HCT116 (cell line): ENCODE results near the gene EGLN3. TPM values are rescaled to one million over a fixed set of nuclear protein-coding genes. Genes with fewer than 3 reads are reported as not detected.

ENCODE experiments used
- ATAC-seq: fragments of 200-7000 bp; cut with Tn5 transposase; 2 replicates; pipeline ENCODE4 v1.9.1; 2020; ENCODE audit warnings: mild to moderate bottlenecking, moderate library complexity
- BruUV-seq: library from RNA; stranded (reverse); fragments of 400-500 nt; replicated peaks from 2 replicates; lab custom pipeline; 2021; lab: Mats Ljungman, UMichigan
- CTCF ChIA-PET: fragments of 300-600 bp; sonication (Branson Sonifier 250); formaldehyde crosslinking; loops from one replicate; lab custom pipeline; 2021; ENCODE audit warnings: antibody characterized with exemption; lab: Charles Lee
- POLR2A ChIA-PET: fragments of 300-600, 350-600 bp; sonication (Branson Sonifier 250); formaldehyde crosslinking; loops from one replicate; lab custom pipeline; 2021; ENCODE audit warnings: antibody characterized with exemption; lab: Charles Lee
- RAD21 ChIA-PET, 2 experiments: fragments of 300-600 bp; sonication (Branson Sonifier 250); formaldehyde crosslinking; loops; one replicate each; lab custom pipeline; 2023; ENCODE audit warnings: low total read pairs in 2 of 2; ENCODE audit not compliant: uncharacterized antibody in 2 of 2, unreplicated experiment in 2 of 2, low non-redundant PET in 1 of 2; lab: Charles Lee
- DNase-seq: peaks from one replicate; pipeline ENCODE4 v3.0.0-alpha.2; 2010; ENCODE audit warnings: low read depth, low spot score
- H2AFZ ChIP-seq: fragments of 200-600 bp; shearing (Covaris generic), sonication (generic); 2 replicates; pipeline ENCODE4 v1.6.1; 2017; ENCODE audit warnings: low read depth, mixed run types, mixed read lengths, antibody characterized with exemption, low read length; ENCODE audit not compliant: poor library complexity, severe bottlenecking
- H3K27ac ChIP-seq: 2 replicates; pipeline ENCODE4 v1.5.1; 2012; ENCODE audit warnings: low read depth, low read length
- H3K27me3 ChIP-seq: fragments of 200-600 bp; sonication (generic); 2 replicates; pipeline ENCODE4 v1.6.1; 2016; ENCODE audit warnings: mixed run types, low read length, mixed read lengths; ENCODE audit not compliant: insufficient read depth
- H3K36me3 ChIP-seq, 2 experiments: fragments of 200-500 bp in 1 of 2; fragments of 200-600 bp in 1 of 2; sonication (Bioruptor generic) in 1 of 2; sonication (generic) in 1 of 2; 2 replicates each; pipeline versions ENCODE4 v1.5.1 to v1.6.1; 2014 to 2016; ENCODE audit warnings: low read length in 2 of 2, inconsistent platforms in 1 of 2, mixed read lengths in 1 of 2, mixed run types in 1 of 2; ENCODE audit not compliant: insufficient read depth in 2 of 2, control insufficient read depth in 1 of 2
- H3K4me1 ChIP-seq, 2 experiments: fragments of 200-600 bp in 1 of 2; sonication (generic) in 1 of 2; 2 replicates each; pipeline versions ENCODE4 v1.5.1 to v1.6.1; 2012 to 2017; ENCODE audit warnings: low read length in 2 of 2, inconsistent platforms in 1 of 2, mild to moderate bottlenecking in 1 of 2, mixed read lengths in 1 of 2, mixed run types in 1 of 2, moderate library complexity in 1 of 2; ENCODE audit not compliant: insufficient read depth in 2 of 2, control insufficient read depth in 1 of 2
- H3K4me2 ChIP-seq: fragments of 200-600 bp; sonication (generic); 2 replicates; pipeline ENCODE4 v1.6.1; 2017; ENCODE audit warnings: mixed run types, low read length, mixed read lengths
- H3K4me3 ChIP-seq, 2 experiments: fragments of 200-600 bp in 1 of 2; sonication (generic) in 1 of 2; replicated peaks in 1 of 2; 2 replicates each; pipeline ENCODE4 v1.5.1; 2011 to 2016; ENCODE audit warnings: low read length in 2 of 2, control low read depth in 1 of 2, low read depth in 1 of 2, mild to moderate bottlenecking in 1 of 2, mixed read lengths in 1 of 2, mixed run types in 1 of 2
- H3K79me2 ChIP-seq: fragments of 200-600 bp; sonication (generic); 2 replicates; pipeline ENCODE4 v1.6.1; 2017; ENCODE audit warnings: mild to moderate bottlenecking, mixed run types, low read length, moderate library complexity, mixed read lengths; ENCODE audit not compliant: insufficient read depth
- H3K9ac ChIP-seq: fragments of 200-600 bp; sonication (generic); 2 replicates; pipeline ENCODE4 v1.6.1; 2016; ENCODE audit warnings: low read length, mixed read lengths
- H3K9me2 ChIP-seq: fragments of 200-600 bp; sonication (generic), shearing (Covaris generic); 2 replicates; pipeline ENCODE4 v1.6.1; 2017; ENCODE audit warnings: mixed run types, mild to moderate bottlenecking, moderate library complexity; ENCODE audit not compliant: insufficient read depth
- H3K9me3 ChIP-seq, 2 experiments: fragments of 200-500 bp in 1 of 2; fragments of 200-600 bp in 1 of 2; sonication (Bioruptor generic) in 1 of 2; sonication (generic) in 1 of 2; 2 replicates each; pipeline ENCODE4 v1.6.1; 2014 to 2017; ENCODE audit warnings: low read length in 2 of 2, mixed read lengths in 2 of 2, inconsistent platforms in 1 of 2, low read depth in 1 of 2, mild to moderate bottlenecking in 1 of 2, mixed run types in 1 of 2, moderate library complexity in 1 of 2; ENCODE audit not compliant: control insufficient read depth in 1 of 2, insufficient read depth in 1 of 2
- H4K20me1 ChIP-seq: fragments of 200-600 bp; sonication (generic), shearing (Covaris generic); 2 replicates; pipeline ENCODE4 v1.6.1; 2017; ENCODE audit warnings: mixed run types, mild to moderate bottlenecking, moderate library complexity; ENCODE audit not compliant: insufficient read depth
- CBX3 ChIP-seq: IDR thresholded peaks from 2 replicates; pipeline ENCODE4 v1.6.1; 2012; ENCODE audit warnings: low read depth
- CEBPB ChIP-seq: IDR thresholded peaks from 2 replicates; pipeline ENCODE4 v1.6.1; 2012; ENCODE audit warnings: low read depth
- EGR1 ChIP-seq: IDR thresholded peaks from 2 replicates; pipeline ENCODE4 v1.6.1; 2012; ENCODE audit warnings: low read depth
- ELF1 ChIP-seq: IDR thresholded peaks from 2 replicates; pipeline ENCODE4 v1.6.1; 2012; ENCODE audit warnings: low read depth, borderline replicate concordance
- EZH2 ChIP-seq: fragments of 200-600 bp; sonication (generic); IDR thresholded peaks from 2 replicates; pipeline ENCODE4 v1.6.1; 2017; ENCODE audit warnings: antibody characterized with exemption, mixed run types
- EZH2phosphoT487 ChIP-seq: fragments of 200-600 bp; IDR thresholded peaks from 2 replicates; pipeline ENCODE4 v1.6.1; 2018; ENCODE audit warnings: antibody characterized with exemption, borderline replicate concordance
- FOSL1 ChIP-seq: IDR thresholded peaks from 2 replicates; pipeline ENCODE4 v1.6.1; 2012; ENCODE audit warnings: low read depth
- POLR2A ChIP-seq: IDR thresholded peaks from 2 replicates; pipeline ENCODE4 v1.7.0; 2011; ENCODE audit warnings: borderline replicate concordance; ENCODE audit not compliant: insufficient read depth, insufficient read length; ENCODE audit errors: extremely low read depth
- POLR2AphosphoS5 ChIP-seq: IDR thresholded peaks from 2 replicates; pipeline ENCODE4 v1.6.1; 2011; ENCODE audit warnings: mild to moderate bottlenecking, low read depth, low read length, moderate library complexity
- RAD21 ChIP-seq: IDR thresholded peaks from 2 replicates; pipeline ENCODE4 v1.6.1; 2012; ENCODE audit warnings: low read depth, mild to moderate bottlenecking
- SIN3A ChIP-seq: IDR thresholded peaks from 2 replicates; pipeline ENCODE4 v1.6.1; 2012; ENCODE audit warnings: low read depth
- SRF ChIP-seq: IDR thresholded peaks from 2 replicates; pipeline ENCODE4 v1.6.1; 2012; ENCODE audit warnings: low read depth
- ZFX ChIP-seq: fragments of 450-650 bp; IDR thresholded peaks from 2 replicates; pipeline ENCODE4 v1.6.1; 2017
- ZNF274 ChIP-seq: fragments of 200-500 bp; sonication (Bioruptor generic); IDR thresholded peaks from 2 replicates; pipeline ENCODE4 v1.6.1; 2014; ENCODE audit warnings: mild to moderate bottlenecking, low read depth, low read length, inconsistent platforms
- intact Hi-C: fragments of 100-400 bp; cut with micrococcal nuclease; formaldehyde crosslinking; loops from 2 replicates; pipeline ENCODE4 v1.10.0; 2022
- total RNA-seq: library from RNA; stranded (reverse); gene quantifications from one replicate; pipeline ENCODE4 v1.2.1, GENCODE V29; 2021; ENCODE audit not compliant: unreplicated experiment
- TF ChIP-seq, protein P1 (sequence below): IDR thresholded peaks from 2 replicates; pipeline ENCODE4 v1.6.1; 2011; ENCODE audit warnings: mild to moderate bottlenecking, low read length, moderate library complexity; ENCODE audit not compliant: insufficient replicate concordance; ENCODE audit errors: extremely low read depth
- TF ChIP-seq, protein P2 (sequence below): IDR thresholded peaks from 2 replicates; pipeline ENCODE4 v1.6.1; 2012; ENCODE audit warnings: low read depth

Gene EGLN3
- total RNA-seq, 1 experiment from 2014 or later, result 13.6 TPM

DNA sequence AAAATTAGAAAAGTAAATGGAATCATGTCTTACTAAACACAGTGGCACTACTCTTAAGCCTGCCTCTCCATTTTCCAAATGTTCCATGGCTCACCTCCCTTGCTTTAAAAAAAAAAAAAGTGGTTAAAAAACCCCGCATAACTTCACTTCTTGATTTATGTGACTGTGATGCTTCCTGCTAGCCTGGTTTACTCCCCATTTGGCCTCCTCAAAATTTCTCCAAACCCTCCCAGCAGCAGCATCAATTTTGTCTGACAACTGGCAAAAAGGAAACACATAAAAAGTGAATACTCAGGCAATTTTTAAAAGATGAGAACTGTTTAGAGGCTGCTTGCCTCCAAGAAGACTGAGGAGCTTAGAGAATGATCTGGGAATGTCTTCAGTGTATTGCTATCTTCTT lies 17.8 kb upstream of the EGLN3 start:
- Histone ChIP-seq H4K20me1 (no peaks in the 10 kb centered on the region), H3K9me2 (no peaks in the 10 kb centered on the region), H3K9me3 (no peaks in the 10 kb centered on the region), H3K9ac (no peak overlapping the region), H3K4me1 (no peaks in the 10 kb centered on the region), H3K79me2 (no peaks in the 10 kb centered on the region), H2AFZ (no peak overlapping the region), H3K36me3 (no peaks in the 10 kb centered on the region), H3K27ac (no peak overlapping the region), H3K27me3 (no peaks in the 10 kb centered on the region), H3K4me3 (no peak overlapping the region), H3K4me2 (no peak overlapping the region)
- ChIA-PET POLR2A (no interaction called here), RAD21 (no interaction called here), CTCF (no interaction called here)
- intact Hi-C loops, result no loop called here
- ATAC-seq (no peak), DNase-seq (no peak)
- no TSS peak for BruUV-seq
- TF ChIP-seq POLR2AphosphoS5, result no peak
- TF ChIP-seq ZFX, result no peak
- TF ChIP-seq ZNF274, result no peak
- TF ChIP-seq FOSL1, result no peak
- TF ChIP-seq SIN3A, result no peak
- TF ChIP-seq EGR1, result no peak
- TF ChIP-seq, protein P1, sequence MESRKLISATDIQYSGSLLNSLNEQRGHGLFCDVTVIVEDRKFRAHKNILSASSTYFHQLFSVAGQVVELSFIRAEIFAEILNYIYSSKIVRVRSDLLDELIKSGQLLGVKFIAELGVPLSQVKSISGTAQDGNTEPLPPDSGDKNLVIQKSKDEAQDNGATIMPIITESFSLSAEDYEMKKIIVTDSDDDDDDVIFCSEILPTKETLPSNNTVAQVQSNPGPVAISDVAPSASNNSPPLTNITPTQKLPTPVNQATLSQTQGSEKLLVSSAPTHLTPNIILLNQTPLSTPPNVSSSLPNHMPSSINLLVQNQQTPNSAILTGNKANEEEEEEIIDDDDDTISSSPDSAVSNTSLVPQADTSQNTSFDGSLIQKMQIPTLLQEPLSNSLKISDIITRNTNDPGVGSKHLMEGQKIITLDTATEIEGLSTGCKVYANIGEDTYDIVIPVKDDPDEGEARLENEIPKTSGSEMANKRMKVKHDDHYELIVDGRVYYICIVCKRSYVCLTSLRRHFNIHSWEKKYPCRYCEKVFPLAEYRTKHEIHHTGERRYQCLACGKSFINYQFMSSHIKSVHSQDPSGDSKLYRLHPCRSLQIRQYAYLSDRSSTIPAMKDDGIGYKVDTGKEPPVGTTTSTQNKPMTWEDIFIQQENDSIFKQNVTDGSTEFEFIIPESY, result no peak
- no peak for TF ChIP-seq CEBPB
- no peak for TF ChIP-seq RAD21
- TF ChIP-seq ELF1, result no peak
- TF ChIP-seq EZH2phosphoT487, result no peak
- TF ChIP-seq EZH2, result no peak
- no peak for TF ChIP-seq POLR2A
- TF ChIP-seq SRF, result no peak
- TF ChIP-seq, protein P2, sequence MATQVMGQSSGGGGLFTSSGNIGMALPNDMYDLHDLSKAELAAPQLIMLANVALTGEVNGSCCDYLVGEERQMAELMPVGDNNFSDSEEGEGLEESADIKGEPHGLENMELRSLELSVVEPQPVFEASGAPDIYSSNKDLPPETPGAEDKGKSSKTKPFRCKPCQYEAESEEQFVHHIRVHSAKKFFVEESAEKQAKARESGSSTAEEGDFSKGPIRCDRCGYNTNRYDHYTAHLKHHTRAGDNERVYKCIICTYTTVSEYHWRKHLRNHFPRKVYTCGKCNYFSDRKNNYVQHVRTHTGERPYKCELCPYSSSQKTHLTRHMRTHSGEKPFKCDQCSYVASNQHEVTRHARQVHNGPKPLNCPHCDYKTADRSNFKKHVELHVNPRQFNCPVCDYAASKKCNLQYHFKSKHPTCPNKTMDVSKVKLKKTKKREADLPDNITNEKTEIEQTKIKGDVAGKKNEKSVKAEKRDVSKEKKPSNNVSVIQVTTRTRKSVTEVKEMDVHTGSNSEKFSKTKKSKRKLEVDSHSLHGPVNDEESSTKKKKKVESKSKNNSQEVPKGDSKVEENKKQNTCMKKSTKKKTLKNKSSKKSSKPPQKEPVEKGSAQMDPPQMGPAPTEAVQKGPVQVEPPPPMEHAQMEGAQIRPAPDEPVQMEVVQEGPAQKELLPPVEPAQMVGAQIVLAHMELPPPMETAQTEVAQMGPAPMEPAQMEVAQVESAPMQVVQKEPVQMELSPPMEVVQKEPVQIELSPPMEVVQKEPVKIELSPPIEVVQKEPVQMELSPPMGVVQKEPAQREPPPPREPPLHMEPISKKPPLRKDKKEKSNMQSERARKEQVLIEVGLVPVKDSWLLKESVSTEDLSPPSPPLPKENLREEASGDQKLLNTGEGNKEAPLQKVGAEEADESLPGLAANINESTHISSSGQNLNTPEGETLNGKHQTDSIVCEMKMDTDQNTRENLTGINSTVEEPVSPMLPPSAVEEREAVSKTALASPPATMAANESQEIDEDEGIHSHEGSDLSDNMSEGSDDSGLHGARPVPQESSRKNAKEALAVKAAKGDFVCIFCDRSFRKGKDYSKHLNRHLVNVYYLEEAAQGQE, result no peak
- TF ChIP-seq CBX3, result no peak
